Measurements from ENCODE around the gene ZDHHC12. TPM values are rescaled to one million over a fixed set of nuclear protein-coding genes. Genes with fewer than 3 reads are reported as not detected.

ZDHHC12 gene
- total and polyA plus RNA-seq, 2 of the 8 experiments (the other 6 are each of a cell fraction or from before 2014, with no cell fraction given), result 35.0 to 93.8 TPM

GRCh38 chr9:128688501-128689292, 35.2 kb downstream of the ZDHHC12 start, which contains the start of gene SET (continued):
- TF ChIP-seq CREB1 (IDR thresholded peaks at IDR 0.05), result peak; percentile 33; the same call in 1 of the 2 replicates
- TF ChIP-seq CBX5 (IDR thresholded peaks at IDR 0.05; ENCODE audit: low read depth, low read length), result no peak

Measured in H1 (cell line).